DOHH2 (cell line): ENCODE results near the gene THRB.

Experiments used
- H3F3A ChIP-seq: fragments of 200-600 bp; sonication (generic), shearing (Covaris generic); 2 replicates; pipeline ENCODE4 v1.6.0; 2016; ENCODE audit warnings: antibody characterized with exemption, mild to moderate bottlenecking; ENCODE audit not compliant: control insufficient read depth, insufficient read depth
- H3K27ac ChIP-seq: fragments of 200-600 bp; sonication (generic); 2 replicates; pipeline ENCODE4 v1.5.1; 2014; ENCODE audit warnings: low read depth, mild to moderate bottlenecking, low read length, moderate library complexity
- H3K27me3 ChIP-seq: fragments of 200-600 bp; sonication (generic); 2 replicates; pipeline ENCODE4 v1.6.1; 2014; ENCODE audit warnings: mild to moderate bottlenecking, low read length, mixed read lengths; ENCODE audit not compliant: control insufficient read depth
- H3K36me3 ChIP-seq: fragments of 200-600 bp; sonication (generic); 2 replicates; pipeline ENCODE4 v1.6.1; 2014; ENCODE audit warnings: mild to moderate bottlenecking, low read length, moderate library complexity, mixed read lengths; ENCODE audit not compliant: control insufficient read depth
- H3K4me1 ChIP-seq: fragments of 200-600 bp; sonication (generic); 2 replicates; pipeline ENCODE4 v1.6.1; 2014; ENCODE audit warnings: mild to moderate bottlenecking, low read length, mixed read lengths; ENCODE audit not compliant: control insufficient read depth
- H3K4me2 ChIP-seq: fragments of 200-600 bp; sonication (generic); 2 replicates; pipeline ENCODE4 v1.6.0; 2014; ENCODE audit warnings: mild to moderate bottlenecking, low read length, moderate library complexity
- H3K4me3 ChIP-seq: fragments of 200-600 bp; sonication (generic); 2 replicates; pipeline ENCODE4 v1.5.1; 2014; ENCODE audit warnings: mild to moderate bottlenecking, low read length, mixed read lengths
- H3K79me2 ChIP-seq: fragments of 200-600 bp; sonication (generic); 2 replicates; pipeline ENCODE4 v1.6.1; 2014; ENCODE audit warnings: mild to moderate bottlenecking, low read length, mixed read lengths; ENCODE audit not compliant: control insufficient read depth
- H3K9me2 ChIP-seq: fragments of 200-600 bp; sonication (generic); replicated peaks from 2 replicates; pipeline ENCODE4 v1.6.1; 2014; ENCODE audit warnings: mild to moderate bottlenecking, low read length, mixed read lengths; ENCODE audit not compliant: control insufficient read depth
- H3K9me3 ChIP-seq: fragments of 200-600 bp; sonication (generic); 2 replicates; pipeline ENCODE4 v1.6.1; 2014; ENCODE audit warnings: antibody characterized with exemption, low read length, mixed read lengths; ENCODE audit not compliant: control insufficient read depth, insufficient read depth
- H4K20me1 ChIP-seq: fragments of 200-600 bp; sonication (generic); 2 replicates; pipeline ENCODE4 v1.6.0; 2014; ENCODE audit warnings: low read depth, mild to moderate bottlenecking, antibody characterized with exemption, low read length, moderate library complexity; ENCODE audit not compliant: control insufficient read depth, insufficient read depth
- CTCF ChIP-seq: fragments of 200-600 bp; sonication (generic); IDR thresholded peaks from one replicate; pipeline ENCODE4 v1.5.1; 2014; ENCODE audit warnings: antibody characterized with exemption, mild to moderate bottlenecking, low read depth, low read length; ENCODE audit not compliant: poor library complexity, severe bottlenecking
- EZH2phosphoT487 ChIP-seq: fragments of 200-600 bp; sonication (generic); IDR thresholded peaks from 2 replicates; pipeline ENCODE4 v1.6.1; 2017; ENCODE audit warnings: borderline replicate concordance, mild to moderate bottlenecking, antibody characterized with exemption, low read length, moderate library complexity, mixed read lengths

Gene THRB

GRCh38 chr3:24101676-24102168, 392.9 kb downstream of the THRB start:
- Histone ChIP-seq H3F3A (no peaks in the 10 kb centered on the region), H3K36me3 (no peaks in the 10 kb centered on the region), H3K4me3 (no peak overlapping the region), H3K27me3 (no peaks in the 10 kb centered on the region), H3K9me3 (no peaks in the 10 kb centered on the region), H4K20me1 (no peaks in the 10 kb centered on the region), H3K4me2 (no peak overlapping the region), H3K79me2 (no peaks in the 10 kb centered on the region), H3K9me2 (no peaks in the 10 kb centered on the region), H3K27ac (no peak overlapping the region), H3K4me1 (no peaks in the 10 kb centered on the region)
- TF ChIP-seq EZH2phosphoT487 (no peak), CTCF (no peak)

GRCh38 chr3:24100696-24101402, 393.8 kb downstream of the THRB start:
- no peaks in the 10 kb centered on the region for H3K4me1 ChIP-seq
- no peaks in the 10 kb centered on the region for H3K27me3 ChIP-seq
- H3K36me3 ChIP-seq = no peaks in the 10 kb centered on the region
- no peak overlapping the region for H3K4me2 ChIP-seq
- H3K4me3 ChIP-seq = no peak overlapping the region
- TF ChIP-seq EZH2phosphoT487 = no peak
- TF ChIP-seq CTCF = no peak
- H3K9me2 ChIP-seq = no peaks in the 10 kb centered on the region
- no peak overlapping the region for H3K27ac ChIP-seq
- H3K9me3 ChIP-seq = no peaks in the 10 kb centered on the region
- no peaks in the 10 kb centered on the region for H4K20me1 ChIP-seq
- no peaks in the 10 kb centered on the region for H3F3A ChIP-seq
- H3K79me2 ChIP-seq = no peaks in the 10 kb centered on the region

GRCh38 chr3:24096695-24097290, 397.9 kb downstream of the THRB start:
- H3K9me3 ChIP-seq = no peaks in the 10 kb centered on the region
- H3K4me3 ChIP-seq = no peak overlapping the region
- H3K79me2 ChIP-seq = no peaks in the 10 kb centered on the region
- H4K20me1 ChIP-seq = no peaks in the 10 kb centered on the region
- H3F3A ChIP-seq = no peaks in the 10 kb centered on the region
- H3K4me1 ChIP-seq = no peaks in the 10 kb centered on the region
- no peak overlapping the region for H3K4me2 ChIP-seq
- H3K9me2 ChIP-seq = no peaks in the 10 kb centered on the region
- H3K27ac ChIP-seq = no peak overlapping the region
- TF ChIP-seq EZH2phosphoT487 (no peak), CTCF (no peak)
- no peaks in the 10 kb centered on the region for H3K27me3 ChIP-seq
- H3K36me3 ChIP-seq = no peaks in the 10 kb centered on the region
